GM12878 (cell line): ENCODE results near the gene TTC23L. TPM values are rescaled to one million over a fixed set of nuclear protein-coding genes. Genes with fewer than 3 reads are reported as not detected.
A peak's percentile ranks its signal among the peaks of the same experiment; 100 is the strongest.

ENCODE experiments used
- ATF2 ChIP-seq: IDR thresholded peaks from 2 replicates; pipeline ENCODE4 v1.6.1; 2012; ENCODE audit warnings: low read length, inconsistent platforms
- BCL3 ChIP-seq: IDR thresholded peaks from 2 replicates; pipeline ENCODE4 v1.6.1; 2011; ENCODE audit warnings: borderline replicate concordance, low read depth, mild to moderate bottlenecking, moderate library complexity, low read length; ENCODE audit not compliant: insufficient read depth, poor library complexity, severe bottlenecking
- E2F8 ChIP-seq: fragments of 450-650 bp; IDR thresholded peaks from 2 replicates; pipeline ENCODE4 v1.6.1; 2018; ENCODE audit warnings: mild to moderate bottlenecking, low read depth, moderate library complexity; ENCODE audit not compliant: partially characterized antibody
- GATAD2B ChIP-seq: fragments of 450-650 bp; conservative IDR thresholded peaks from 2 replicates; pipeline ENCODE4 v1.6.1; 2017; ENCODE audit warnings: low read depth, mild to moderate bottlenecking, moderate library complexity
- NFYA ChIP-seq: IDR thresholded peaks from 2 replicates; pipeline ENCODE4 v1.6.1; 2011; ENCODE audit warnings: low read depth, mild to moderate bottlenecking, low read length, improper control_type of control experiment, borderline replicate concordance
- NKRF ChIP-seq: fragments of 450-650 bp; conservative IDR thresholded peaks from 2 replicates; pipeline ENCODE4 v1.6.1; 2017; ENCODE audit warnings: mild to moderate bottlenecking, moderate library complexity
- RCOR1 ChIP-seq: conservative IDR thresholded peaks from 2 replicates; pipeline ENCODE4 v1.6.1; 2012; ENCODE audit warnings: low read depth, low read length, improper control_type of control experiment
- RUNX3 ChIP-seq: IDR thresholded peaks from 2 replicates; pipeline ENCODE4 v1.6.1; 2012; ENCODE audit warnings: low read length, inconsistent platforms
- SMARCA5 ChIP-seq: fragments of 450-650 bp; IDR thresholded peaks from 2 replicates; pipeline ENCODE4 v1.6.1; 2017; ENCODE audit warnings: mild to moderate bottlenecking
- SMC3 ChIP-seq: IDR thresholded peaks from 2 replicates; pipeline ENCODE4 v1.6.1; 2011; ENCODE audit warnings: low read length, improper control_type of control experiment, borderline replicate concordance
- SP1 ChIP-seq: IDR thresholded peaks from one replicate; pipeline ENCODE4 v1.6.1; 2011; ENCODE audit warnings: low read depth, low read length
- USF2 ChIP-seq: IDR thresholded peaks from 2 replicates; pipeline ENCODE4 v1.6.1; 2011; ENCODE audit warnings: low read depth, low read length, improper control_type of control experiment, borderline replicate concordance
- ZBTB40 ChIP-seq: fragments of 450-650 bp; IDR thresholded peaks from 2 replicates; pipeline ENCODE4 v1.6.1; 2016; ENCODE audit warnings: mild to moderate bottlenecking, moderate library complexity, borderline replicate concordance
- ZNF622 ChIP-seq: fragments of 450-650 bp; IDR thresholded peaks from 2 replicates; pipeline ENCODE4 v1.6.1; 2017; ENCODE audit warnings: mild to moderate bottlenecking, inconsistent platforms
- polyA plus RNA-seq, 11 experiments: library from polyadenylated mRNA; depleted of rRNA in 4 of 11; unstranded in 6 of 11; stranded (reverse) in 5 of 11; fragments of >200 nt; fragmentation: Nextera tagmentation in 4 of 11; fragmentation: Illumina TruSeq in 1 of 11; extraction: Ambion mirVana in 4 of 11; extraction: Trizol in 1 of 11; gene quantifications; 1 replicate in 1 of 11; 2 replicates in 10 of 11; pipeline versions ENCODE4 v1.2.1 to v1.2.3, GENCODE V29; 2011 to 2016; ENCODE audit warnings: inconsistent platforms in 2 of 11, missing spikeins in 2 of 11, low read depth in 1 of 11
- total RNA-seq, 4 experiments: library from RNA; depleted of rRNA in 3 of 4; stranded (reverse); fragments of >200 nt in 3 of 4; fragmentation: Illumina TruSeq in 1 of 4; extraction: Trizol in 1 of 4; gene quantifications; 2 replicates each; pipeline versions ENCODE4 v1.2.1 to v1.2.3, GENCODE V29; 2013 to 2021

TTC23L gene
- total and polyA plus RNA-seq, 10 of the 15 experiments (the other 5 are each of a cell fraction or from before 2014, with no cell fraction given), result 0.09 to 0.34 TPM; not detected in 8

- no peak for TF ChIP-seq BCL3
- TF ChIP-seq RCOR1, result no peak
- no peak for TF ChIP-seq USF2
- peak; percentile 87 for TF ChIP-seq GATAD2B
- no peak for TF ChIP-seq NFYA
- TF ChIP-seq ATF2, result no peak
- no peak for TF ChIP-seq E2F8
- TF ChIP-seq ZBTB40, result no peak
- TF ChIP-seq SMARCA5, result peak; percentile 35; the same call in 1 of the 2 replicates
- TF ChIP-seq SP1, result peak; percentile 24
- TF ChIP-seq RUNX3, result 0 out of 2 replicates have a peak, but pooled peaks have one; percentile 14
- TF ChIP-seq ZNF622, result no peak
- TF ChIP-seq NKRF, result peak; percentile 24; the same call in 1 of the 2 replicates
- no peak for TF ChIP-seq SMC3
These were observed 90.9 kb downstream of the TTC23L start (continued) for GRCh38 chr5:34929720-34930461.
